HL-60 (cell line): ENCODE data around the gene DHTKD1.
"Not testable (repeated sequence)": the region's sequence is repeated elsewhere in the genome, so short reads cannot be mapped to it uniquely, and the experiment has no call there.

Experiments used
- DNase-seq, 2 experiments: peaks; one replicate each; pipeline ENCODE4 v3.0.0-alpha.2; 2010 to 2020; ENCODE audit warnings: low read depth in 1 of 2, low spot score in 1 of 2
- H3K27ac ChIP-seq: fragments of 250-450 bp; sonication (Bioruptor Pico); replicated peaks from 2 replicates; pipeline ENCODE4 v1.5.1; 2020; ENCODE audit warnings: mild to moderate bottlenecking, moderate library complexity
- H3K27me3 ChIP-seq: fragments of 250-450 bp; sonication (Bioruptor Pico); 2 replicates; pipeline ENCODE4 v1.5.1; 2021; ENCODE audit warnings: mild to moderate bottlenecking, moderate library complexity; ENCODE audit not compliant: insufficient read depth, poor library complexity, severe bottlenecking
- H3K4me3 ChIP-seq: replicated peaks from 2 replicates; pipeline ENCODE4 v1.5.1; 2011; ENCODE audit warnings: mild to moderate bottlenecking, control low read depth, low read length; ENCODE audit not compliant: insufficient read depth
- CTCF ChIP-seq: IDR thresholded peaks from one replicate; pipeline ENCODE4 v1.5.1; 2011; ENCODE audit warnings: low read length, control low read depth, inconsistent platforms; ENCODE audit not compliant: insufficient read depth
- GABPA ChIP-seq: IDR thresholded peaks from 2 replicates; pipeline ENCODE4 v1.6.1; 2012; ENCODE audit warnings: low read depth
- POLR2AphosphoS5 ChIP-seq: IDR thresholded peaks from 2 replicates; pipeline ENCODE4 v1.6.1; 2012; ENCODE audit warnings: low read depth
- REST ChIP-seq: IDR thresholded peaks from 2 replicates; pipeline ENCODE4 v1.6.1; 2012; ENCODE audit warnings: low read depth; ENCODE audit not compliant: insufficient replicate concordance
- SPI1 ChIP-seq: IDR thresholded peaks from 2 replicates; pipeline ENCODE4 v1.6.1; 2012; ENCODE audit warnings: low read depth, mild to moderate bottlenecking, borderline replicate concordance

The DHTKD1 gene

GRCh38 chr10:12067336-12067735 lies 1.4 kb upstream of the DHTKD1 start:
- no peak overlapping the region for H3K27ac ChIP-seq
- no peaks in the 10 kb centered on the region for H3K27me3 ChIP-seq
- no peak for DNase-seq
- TF ChIP-seq GABPA = no peak
- TF ChIP-seq SPI1 = no peak
- no peak for TF ChIP-seq POLR2AphosphoS5
- TF ChIP-seq CTCF = no peak
- TF ChIP-seq REST = no peak
- no peak overlapping the region for H3K4me3 ChIP-seq

GRCh38 chr10:12071441-12071840 lies 2.7 kb downstream of the DHTKD1 start:
- not testable (repeated sequence) for H3K27ac ChIP-seq, DNase-seq, H3K4me3 ChIP-seq, H3K27me3 ChIP-seq

GRCh38 chr10:12073526-12073925 lies 4.8 kb downstream of the DHTKD1 start:
- no peak overlapping the region for H3K4me3 ChIP-seq
- H3K27me3 ChIP-seq = no peaks in the 10 kb centered on the region
- TF ChIP-seq REST = no peak
- no peak for TF ChIP-seq SPI1
- no peak for TF ChIP-seq GABPA
- TF ChIP-seq CTCF = no peak
- no peak for TF ChIP-seq POLR2AphosphoS5
- no peak for DNase-seq
- no peak overlapping the region for H3K27ac ChIP-seq

- H3K27ac ChIP-seq = peak overlapping the region; percentile 53
Measured at GRCh38 chr10:12077580-12078180, 8.9 kb downstream of the DHTKD1 start.

More at GRCh38 chr10:12077580-12078180, 8.9 kb downstream of the DHTKD1 start:
- TF ChIP-seq CTCF = no peak
- no peak for TF ChIP-seq GABPA
- TF ChIP-seq REST = no peak
- TF ChIP-seq SPI1 = peak; percentile 91
- TF ChIP-seq POLR2AphosphoS5 = no peak
- H3K4me3 ChIP-seq = no peak overlapping the region
- peak; percentile 15 to 52 for DNase-seq
- no peaks in the 10 kb centered on the region for H3K27me3 ChIP-seq
